Measurements from ENCODE around the gene AK8.

DNA sequence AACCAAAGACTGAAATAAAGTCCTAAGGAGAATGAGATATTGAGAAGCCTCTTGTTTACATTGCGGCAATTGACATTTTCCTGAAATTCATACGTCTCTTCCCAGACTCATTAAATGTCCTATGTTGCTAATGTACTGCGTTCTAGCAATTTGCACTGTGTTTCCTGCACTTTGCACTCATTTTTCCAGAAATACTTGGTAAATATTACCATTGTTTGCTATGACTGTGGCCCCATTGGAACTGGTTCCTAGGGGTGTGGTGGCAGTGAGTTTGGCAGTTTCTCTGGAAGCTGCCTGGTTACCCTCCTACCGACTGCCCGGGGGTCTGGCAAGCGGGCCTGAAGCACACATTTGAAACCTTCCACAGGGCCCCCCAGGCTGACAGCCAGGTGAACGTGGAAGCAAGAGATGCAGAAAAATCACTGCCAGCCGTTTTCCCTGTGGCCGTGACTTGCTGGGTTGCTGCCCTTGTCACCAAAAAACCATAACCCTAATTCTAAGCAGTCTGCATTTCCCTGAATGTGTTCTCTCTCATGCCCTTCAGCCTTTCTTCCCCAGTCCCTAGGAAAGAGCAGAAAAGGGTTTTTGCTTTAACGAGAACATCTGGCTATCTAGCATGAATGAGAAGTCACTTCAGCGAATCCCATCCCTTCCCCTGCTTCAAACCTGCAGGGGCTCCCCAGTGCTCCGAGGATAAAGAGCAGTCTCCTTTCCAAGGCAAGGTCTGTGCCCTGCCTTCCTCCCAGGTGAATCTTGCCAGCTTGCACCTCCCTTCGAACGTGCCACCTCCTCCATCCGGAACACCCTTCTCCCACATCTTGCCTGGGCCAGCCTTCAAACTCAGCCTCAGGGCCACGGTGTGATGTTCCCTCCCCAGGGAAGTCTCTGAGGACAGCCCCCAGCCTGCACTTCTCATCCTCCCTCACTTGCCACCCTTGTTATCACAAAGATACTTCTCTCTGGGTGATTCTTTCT lies 84.2 kb downstream of the AK8 start:
- TF ChIP-seq, protein P1, sequence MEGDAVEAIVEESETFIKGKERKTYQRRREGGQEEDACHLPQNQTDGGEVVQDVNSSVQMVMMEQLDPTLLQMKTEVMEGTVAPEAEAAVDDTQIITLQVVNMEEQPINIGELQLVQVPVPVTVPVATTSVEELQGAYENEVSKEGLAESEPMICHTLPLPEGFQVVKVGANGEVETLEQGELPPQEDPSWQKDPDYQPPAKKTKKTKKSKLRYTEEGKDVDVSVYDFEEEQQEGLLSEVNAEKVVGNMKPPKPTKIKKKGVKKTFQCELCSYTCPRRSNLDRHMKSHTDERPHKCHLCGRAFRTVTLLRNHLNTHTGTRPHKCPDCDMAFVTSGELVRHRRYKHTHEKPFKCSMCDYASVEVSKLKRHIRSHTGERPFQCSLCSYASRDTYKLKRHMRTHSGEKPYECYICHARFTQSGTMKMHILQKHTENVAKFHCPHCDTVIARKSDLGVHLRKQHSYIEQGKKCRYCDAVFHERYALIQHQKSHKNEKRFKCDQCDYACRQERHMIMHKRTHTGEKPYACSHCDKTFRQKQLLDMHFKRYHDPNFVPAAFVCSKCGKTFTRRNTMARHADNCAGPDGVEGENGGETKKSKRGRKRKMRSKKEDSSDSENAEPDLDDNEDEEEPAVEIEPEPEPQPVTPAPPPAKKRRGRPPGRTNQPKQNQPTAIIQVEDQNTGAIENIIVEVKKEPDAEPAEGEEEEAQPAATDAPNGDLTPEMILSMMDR (IDR thresholded peaks at IDR 0.05), result no peak
- no peak for TF ChIP-seq POLR2A (IDR thresholded peaks at IDR 0.05)

All from body of pancreas (tissue), 4 donors.